ENCODE data around the gene RMND1.

RMND1 gene

DNA sequence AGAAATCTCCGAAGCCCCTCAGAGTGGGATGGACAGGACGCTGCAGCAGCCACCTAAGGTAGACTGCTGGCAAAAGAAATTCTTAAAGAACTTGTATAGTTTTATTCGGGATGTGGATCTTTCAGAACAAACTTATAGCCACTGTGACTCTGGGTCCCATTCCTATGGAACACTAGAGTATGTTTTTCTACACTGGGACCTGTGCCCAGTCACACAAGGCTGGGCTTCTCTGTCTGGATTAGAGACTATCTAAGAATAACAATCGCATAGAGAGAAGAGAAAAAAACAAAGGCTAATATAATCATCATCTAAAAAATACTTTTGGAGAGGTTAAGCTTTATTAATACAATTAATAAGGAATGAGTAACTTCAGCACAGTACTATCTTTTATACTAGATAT is 28.9 kb downstream of the RMND1 start:
- DNase-seq: no peak

GRCh38 chr6:151417477-151417876 is 34.4 kb downstream of the RMND1 start:
- no peak for DNase-seq

DNA sequence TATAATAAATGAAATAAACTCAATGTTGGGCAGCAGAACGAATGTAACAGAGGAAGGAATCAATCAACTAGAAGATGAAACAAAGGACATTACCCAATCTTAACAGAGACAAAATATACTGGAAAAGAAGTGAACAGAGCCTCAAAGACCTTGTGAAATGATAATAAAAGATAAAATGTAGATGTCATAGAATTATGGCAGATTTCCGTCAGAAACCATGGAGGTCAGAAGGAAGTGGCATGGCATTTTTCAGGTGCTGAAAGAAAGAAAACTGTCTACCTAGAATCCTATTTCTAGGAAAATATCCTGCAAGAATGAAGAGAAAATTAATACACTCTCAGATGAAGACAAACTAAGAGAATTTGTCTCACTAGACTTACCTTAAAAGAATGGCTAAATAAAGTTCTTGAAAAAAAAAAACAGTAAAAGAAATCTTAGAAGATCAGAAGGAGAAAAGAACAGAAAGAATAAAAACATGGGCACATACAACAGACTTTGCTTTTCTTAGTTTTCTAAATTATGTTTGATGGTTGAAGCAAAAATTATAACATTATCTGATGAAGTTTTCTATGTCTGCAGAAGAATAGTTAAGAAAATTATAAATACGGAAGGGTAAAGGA is 37.2 kb downstream of the RMND1 start:
- DNase-seq: no peak

DNA sequence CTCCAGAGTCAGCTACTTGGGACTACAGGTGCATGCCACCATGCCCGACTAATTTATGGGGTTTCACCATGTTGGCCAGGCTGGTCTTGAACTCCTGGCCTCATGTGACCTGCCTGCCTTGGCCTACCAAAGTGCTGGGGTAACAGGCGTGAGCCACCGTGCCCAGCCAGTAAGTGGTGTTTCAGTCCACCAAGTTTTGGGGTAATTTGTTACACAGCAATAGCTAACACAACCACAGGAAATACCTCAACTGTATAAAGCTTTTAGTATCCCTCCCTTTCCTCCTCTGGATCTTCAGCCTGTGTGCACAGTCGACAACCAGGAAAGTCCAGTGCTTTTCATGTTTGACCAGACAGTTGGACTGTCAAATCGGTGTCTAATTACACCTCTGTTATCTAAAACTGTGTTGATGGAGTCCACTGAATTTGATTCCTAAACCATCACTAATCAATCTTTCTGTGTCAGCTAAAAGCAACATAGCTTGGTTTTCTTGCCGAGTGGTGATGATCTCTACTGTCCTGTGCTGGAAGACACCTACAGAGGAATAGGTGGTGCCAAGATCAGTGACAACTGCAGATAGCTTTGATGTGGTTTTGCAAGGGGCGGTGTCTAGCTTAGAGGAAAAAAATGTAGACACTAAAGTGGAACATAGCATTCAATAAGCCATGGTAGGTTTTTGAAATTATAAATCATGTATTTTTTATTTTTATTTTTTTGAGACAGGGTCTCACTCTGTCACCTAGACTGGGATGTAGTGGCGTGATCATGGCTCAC is 38.4 kb downstream of the RMND1 start:
- no peak for DNase-seq

- no peak for DNase-seq
Measured at GRCh38 chr6:151412909-151413308, 39.0 kb downstream of the RMND1 start.

- DNase-seq: no peak
Measured at GRCh38 chr6:151409679-151410078, 42.2 kb downstream of the RMND1 start.

- DNase-seq: no peak
Measured at GRCh38 chr6:151409260-151409659, 42.7 kb downstream of the RMND1 start.

DNA sequence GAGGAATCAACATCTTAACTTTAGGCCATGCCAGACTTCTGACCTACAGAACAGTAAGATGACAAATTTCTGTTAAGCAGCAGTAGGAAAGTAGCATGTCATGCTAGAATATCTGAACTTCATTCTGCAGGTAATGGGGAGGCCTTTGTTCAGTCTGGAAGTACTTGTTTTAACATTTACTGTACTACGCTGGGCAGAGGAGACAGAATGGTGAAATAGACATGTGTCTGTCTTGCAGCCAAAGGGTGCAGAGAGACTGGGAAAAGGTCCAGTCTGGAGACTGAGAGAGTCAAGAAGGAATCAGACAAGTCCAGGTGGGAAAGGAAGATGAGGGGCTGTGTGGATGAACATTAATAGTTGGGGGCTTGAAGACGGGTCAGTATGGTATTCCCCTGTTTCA is 43.1 kb downstream of the RMND1 start:
- no peak for DNase-seq

GRCh38 chr6:151403919-151404308 is 48.0 kb downstream of the RMND1 start:
- no peak for DNase-seq

DNA sequence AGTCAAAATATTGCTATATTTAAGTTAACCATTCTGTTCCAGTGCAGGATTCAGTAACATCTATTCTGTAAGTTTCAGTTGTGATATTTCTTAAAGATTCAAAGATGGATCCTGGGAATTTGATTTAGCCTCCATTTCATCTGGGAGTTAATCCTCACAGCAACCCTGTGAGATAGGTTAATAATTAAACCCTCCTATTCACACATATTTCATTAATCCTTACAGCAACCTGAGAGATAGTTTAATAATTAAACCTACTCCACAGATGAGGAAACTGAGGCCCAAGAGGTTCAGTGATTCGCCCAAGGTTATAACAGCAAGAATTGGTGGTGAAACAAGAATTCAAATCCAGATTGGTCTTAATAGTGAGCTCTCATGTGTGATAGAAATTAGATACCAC is 49.7 kb downstream of the RMND1 start:
- DNase-seq: no peak

DNA sequence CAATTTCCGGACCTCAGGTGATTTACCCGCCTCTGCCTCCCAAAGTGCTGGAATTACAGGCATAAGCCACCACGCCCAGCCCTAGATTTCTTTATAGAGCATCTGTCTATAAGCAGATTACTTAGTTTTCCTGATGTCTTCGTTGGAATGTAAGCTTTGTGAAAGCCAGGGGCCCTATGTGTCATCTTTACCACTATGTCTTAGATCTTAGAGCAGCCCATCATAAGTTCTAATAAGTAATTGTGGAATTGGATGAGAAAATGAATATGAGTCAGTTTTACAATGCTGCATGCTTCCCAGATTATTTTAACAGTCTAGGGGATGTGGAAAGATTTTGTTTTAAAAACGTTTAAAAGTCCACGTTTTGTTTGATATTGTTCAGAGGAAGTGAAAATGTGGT is 51.5 kb downstream of the RMND1 start:
- DNase-seq: no peak

GRCh38 chr6:151399679-151400078 is 52.2 kb downstream of the RMND1 start:
- DNase-seq: no peak

GRCh38 chr6:151393410-151393809 is 58.5 kb downstream of the RMND1 start:
- DNase-seq: no peak

DNA sequence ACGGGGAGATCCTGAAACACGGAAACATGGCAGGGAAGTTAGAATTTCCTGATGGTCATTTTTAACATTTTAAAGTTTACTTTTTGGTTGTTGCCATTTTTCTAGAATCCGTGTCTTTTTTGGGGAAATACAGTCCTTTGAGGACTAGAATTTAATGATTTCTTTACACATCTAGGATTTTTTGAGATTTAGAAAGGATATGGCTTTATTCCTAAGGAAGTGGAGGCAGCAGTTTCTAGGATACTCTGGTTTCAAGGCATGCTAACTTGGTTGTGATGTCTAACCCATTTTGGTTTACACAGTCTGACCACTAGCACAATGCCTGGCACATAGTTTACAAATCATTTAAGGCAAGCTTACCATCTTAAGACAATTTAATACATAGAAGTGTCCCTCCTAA is 59.5 kb downstream of the RMND1 start:
- DNase-seq: no peak

GRCh38 chr6:151391471-151392413 is 60.2 kb downstream of the RMND1 start, which contains the start of gene ZBTB2:
ZBTB2 (minus strand) TSS chr6:151391559; CDS start chr6:151373637, 17,922 bp downstream.
- DNase-seq: peak; percentile 66

GRCh38 chr6:151390851-151391470 is 61.0 kb downstream of the RMND1 start:
- peak; percentile 88 for DNase-seq

DNA sequence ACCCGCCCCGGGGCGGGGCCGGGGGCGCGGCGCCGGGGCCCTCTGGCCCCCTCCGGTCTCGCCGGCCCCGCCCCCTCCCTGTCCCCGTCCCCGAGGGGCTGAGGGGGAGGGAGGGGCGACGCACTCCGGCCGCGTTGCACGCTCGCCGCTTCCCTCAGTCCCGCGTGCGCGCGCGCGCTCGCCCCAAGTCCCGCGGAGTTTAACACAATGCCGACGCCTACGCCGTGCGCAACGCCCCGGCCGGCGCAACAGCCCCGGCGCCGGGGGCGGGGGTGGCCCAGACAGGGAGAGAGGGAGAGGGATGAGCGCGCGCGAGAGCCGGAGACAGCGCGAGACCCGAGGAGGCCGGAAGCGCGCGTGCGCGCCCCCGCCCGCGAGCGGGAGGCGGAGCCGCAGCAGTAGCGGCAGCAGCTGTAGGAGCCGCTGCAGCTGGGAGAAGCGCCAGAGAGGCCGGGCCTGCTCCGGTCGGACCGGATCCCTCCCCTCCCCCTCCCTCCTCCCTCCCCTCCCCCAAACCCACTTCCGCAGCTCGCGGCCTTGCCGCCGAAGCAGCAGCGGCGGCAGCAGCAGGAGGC is 61.6 kb downstream of the RMND1 start:
- DNase-seq: peak; percentile 97

- peak; percentile 95 for DNase-seq
Measured at GRCh38 chr6:151389618-151390275, 62.2 kb downstream of the RMND1 start.

GRCh38 chr6:151388997-151389617 is 62.8 kb downstream of the RMND1 start:
- peak; percentile 13 for DNase-seq

- no peak for DNase-seq
Measured at GRCh38 chr6:151388236-151388635, 63.7 kb downstream of the RMND1 start.

Measured in right kidney (tissue), 1 donor.